K562 (cell line): ENCODE data around the gene PDE6D. TPM values are rescaled to one million over a fixed set of nuclear protein-coding genes. Genes with fewer than 3 reads are reported as not detected.

Experiments used
- BDP1 ChIP-seq: IDR thresholded peaks from 3 replicates; pipeline ENCODE4 v1.6.1; 2011; ENCODE audit not compliant: insufficient read length, insufficient read depth
- HLTF ChIP-seq: fragments of 450-650 bp; IDR thresholded peaks from 2 replicates; pipeline ENCODE4 v1.6.1; 2016
- HNRNPH1 ChIP-seq: fragments of 200-400 bp; formaldehyde crosslinking; optimal IDR thresholded peaks from 2 replicates; pipeline ENCODE3; 2017; ENCODE audit warnings: low read depth, mild to moderate bottlenecking, low read length, moderate library complexity
- HNRNPLL ChIP-seq: fragments of 200-400 bp; formaldehyde crosslinking; IDR thresholded peaks from 2 replicates; pipeline ENCODE4 v1.6.1; 2017; ENCODE audit warnings: low read length, low read depth, mild to moderate bottlenecking; ENCODE audit not compliant: poor library complexity, severe bottlenecking
- KDM1A ChIP-seq, 2 experiments: fragments of 450-650 bp; IDR thresholded peaks; 2 replicates each; pipeline ENCODE4 v1.6.1; 2016; ENCODE audit warnings: mild to moderate bottlenecking in 2 of 2
- PCBP2 ChIP-seq: fragments of 200-400 bp; formaldehyde crosslinking; IDR thresholded peaks from 2 replicates; pipeline ENCODE4 v1.6.1; 2018; ENCODE audit warnings: low read length, low read depth, mild to moderate bottlenecking, moderate library complexity; ENCODE audit not compliant: poor library complexity, severe bottlenecking
- RBM14 ChIP-seq: fragments of 200-400 bp; formaldehyde crosslinking; IDR thresholded peaks from 2 replicates; pipeline ENCODE4 v1.6.1; 2018; ENCODE audit warnings: low read depth, mild to moderate bottlenecking, low read length, moderate library complexity, borderline replicate concordance; ENCODE audit not compliant: insufficient read depth
- SMARCA4 ChIP-seq: fragments of 450-650 bp; IDR thresholded peaks from 2 replicates; pipeline ENCODE4 v1.6.1; 2016
- ZNF695 ChIP-seq: fragments of 450-650 bp; formaldehyde crosslinking; IDR thresholded peaks from 2 replicates; pipeline ENCODE4 v1.4.0; 2020; ENCODE audit warnings: mild to moderate bottlenecking, moderate library complexity
- ZZZ3 ChIP-seq: fragments of 450-650 bp; IDR thresholded peaks from 2 replicates; pipeline ENCODE4 v1.6.1; 2016; ENCODE audit warnings: antibody characterized with exemption, mild to moderate bottlenecking, moderate library complexity
- polyA plus RNA-seq, 8 experiments: library from polyadenylated mRNA; depleted of rRNA in 4 of 8; stranded (reverse) in 5 of 8; unstranded in 3 of 8; fragments of >200 nt; fragmentation: Nextera tagmentation in 2 of 8; fragmentation: Illumina TruSeq in 1 of 8; extraction: Ambion mirVana in 2 of 8; extraction: Trizol in 1 of 8; gene quantifications; 2 replicates each; pipeline versions ENCODE4 v1.2.1 to v1.2.3, GENCODE V29; 2011 to 2014; ENCODE audit warnings: inconsistent platforms in 1 of 8, missing spikeins in 1 of 8
- total RNA-seq, 7 experiments: library from RNA; depleted of rRNA in 6 of 7; stranded (reverse); fragments of >200 nt in 6 of 7; fragmentation: Illumina TruSeq in 2 of 7; extraction: Trizol in 2 of 7; gene quantifications; 2 replicates each; pipeline versions ENCODE4 v1.2.1 to v1.2.3, GENCODE V29; 2011 to 2021; ENCODE audit warnings: low replicate concordance in 1 of 7
- TF ChIP-seq, protein P1 (sequence below): fragments of 250-450 bp; sonication (Bioruptor Pico); IDR thresholded peaks from 2 replicates; pipeline ENCODE4 v1.8.0; 2022; ENCODE audit warnings: moderate library complexity, mild to moderate bottlenecking, inconsistent platforms
- TF ChIP-seq, protein P2 (sequence below): fragments of 250-450 bp; sonication (Bioruptor Pico); IDR thresholded peaks from 2 replicates; pipeline ENCODE4 v1.4.0; 2020
- TF ChIP-seq, protein P3 (sequence below), 2 experiments: fragments of 250-450 bp in 1 of 2; fragments of 450-650 bp in 1 of 2; sonication (Bioruptor Pico) in 1 of 2; IDR thresholded peaks; 2 replicates each; pipeline versions ENCODE4 v1.6.1 to v1.8.0; 2016 to 2021; ENCODE audit warnings: mild to moderate bottlenecking in 2 of 2, moderate library complexity in 2 of 2, missing compliant biosample characterization in 1 of 2, missing genetic modification characterization in 1 of 2
- TF ChIP-seq, protein P4 (sequence below): IDR thresholded peaks from 2 replicates; pipeline ENCODE4 v1.6.1; 2016; ENCODE audit warnings: missing genetic modification characterization, missing compliant biosample characterization
- TF ChIP-seq, protein P5 (sequence below): fragments of 450-650 bp; IDR thresholded peaks from 2 replicates; pipeline ENCODE4 v1.6.1; 2016; ENCODE audit warnings: borderline replicate concordance

PDE6D gene
- total and polyA plus RNA-seq, 9 of the 15 experiments (the other 6 are each of a cell fraction or from before 2014, with no cell fraction given): 0.65 to 11.6 (median 7.0) TPM

DNA sequence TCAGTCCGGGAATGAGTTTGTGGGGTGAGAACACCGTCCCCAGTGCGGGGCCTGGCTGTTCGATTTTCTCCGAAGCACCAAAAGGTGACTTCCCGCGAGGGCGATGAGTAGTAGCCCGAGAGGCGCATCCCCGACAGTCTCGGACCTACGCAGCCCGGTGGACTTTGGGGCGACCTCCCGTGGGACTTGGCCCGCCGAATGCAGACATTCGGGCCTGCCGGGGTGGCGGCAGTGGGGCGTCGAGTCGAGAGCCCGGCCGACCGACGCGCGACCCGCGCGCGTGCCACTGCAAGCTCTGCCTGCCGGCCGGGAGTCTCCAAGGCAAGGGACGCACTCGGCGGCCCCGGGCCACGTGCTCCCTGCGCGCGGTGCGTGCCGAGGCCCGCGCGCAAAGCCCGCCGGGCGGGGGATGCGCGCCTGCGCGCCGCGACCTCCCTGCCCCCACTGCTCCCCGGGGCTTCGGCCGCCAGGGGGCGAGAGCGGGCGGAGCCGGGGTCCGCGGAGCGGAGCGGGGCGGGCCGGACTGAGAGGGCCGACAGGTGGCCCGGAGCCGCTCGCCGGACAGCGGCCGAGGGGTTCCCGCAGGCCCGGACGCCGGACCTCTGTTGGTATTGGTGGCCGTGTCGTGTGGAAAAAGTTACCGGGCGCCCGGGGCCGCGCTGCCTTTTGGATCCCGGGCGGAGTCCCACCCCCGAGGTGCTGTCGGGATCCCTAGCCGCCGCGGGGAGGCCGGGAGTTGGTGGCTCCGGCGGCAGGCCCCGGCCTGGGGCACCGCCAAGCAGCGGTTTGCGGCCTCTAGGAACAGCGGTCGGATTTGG, 70.9 kb downstream of the PDE6D start (continued):
- TF ChIP-seq PCBP2 (peak; percentile 15), KDM1A (IDR thresholded peaks at IDR 0.05) (no peak), HNRNPLL (peak; percentile 62), ZZZ3 (no peak), BDP1 (no peak), SMARCA4 (no peak), ZNF695 (CRISPR knock-in tag) (no peak), HNRNPH1 (peak; percentile 26), RBM14 (peak; percentile 35; the same call in 1 of the 2 replicates), HLTF (no peak)
- TF ChIP-seq, protein P1, sequence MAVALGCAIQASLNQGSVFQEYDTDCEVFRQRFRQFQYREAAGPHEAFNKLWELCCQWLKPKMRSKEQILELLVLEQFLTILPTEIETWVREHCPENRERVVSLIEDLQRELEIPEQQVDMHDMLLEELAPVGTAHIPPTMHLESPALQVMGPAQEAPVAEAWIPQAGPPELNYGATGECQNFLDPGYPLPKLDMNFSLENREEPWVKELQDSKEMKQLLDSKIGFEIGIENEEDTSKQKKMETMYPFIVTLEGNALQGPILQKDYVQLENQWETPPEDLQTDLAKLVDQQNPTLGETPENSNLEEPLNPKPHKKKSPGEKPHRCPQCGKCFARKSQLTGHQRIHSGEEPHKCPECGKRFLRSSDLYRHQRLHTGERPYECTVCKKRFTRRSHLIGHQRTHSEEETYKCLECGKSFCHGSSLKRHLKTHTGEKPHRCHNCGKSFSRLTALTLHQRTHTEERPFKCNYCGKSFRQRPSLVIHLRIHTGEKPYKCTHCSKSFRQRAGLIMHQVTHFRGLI: no peak
- TF ChIP-seq, protein P2, sequence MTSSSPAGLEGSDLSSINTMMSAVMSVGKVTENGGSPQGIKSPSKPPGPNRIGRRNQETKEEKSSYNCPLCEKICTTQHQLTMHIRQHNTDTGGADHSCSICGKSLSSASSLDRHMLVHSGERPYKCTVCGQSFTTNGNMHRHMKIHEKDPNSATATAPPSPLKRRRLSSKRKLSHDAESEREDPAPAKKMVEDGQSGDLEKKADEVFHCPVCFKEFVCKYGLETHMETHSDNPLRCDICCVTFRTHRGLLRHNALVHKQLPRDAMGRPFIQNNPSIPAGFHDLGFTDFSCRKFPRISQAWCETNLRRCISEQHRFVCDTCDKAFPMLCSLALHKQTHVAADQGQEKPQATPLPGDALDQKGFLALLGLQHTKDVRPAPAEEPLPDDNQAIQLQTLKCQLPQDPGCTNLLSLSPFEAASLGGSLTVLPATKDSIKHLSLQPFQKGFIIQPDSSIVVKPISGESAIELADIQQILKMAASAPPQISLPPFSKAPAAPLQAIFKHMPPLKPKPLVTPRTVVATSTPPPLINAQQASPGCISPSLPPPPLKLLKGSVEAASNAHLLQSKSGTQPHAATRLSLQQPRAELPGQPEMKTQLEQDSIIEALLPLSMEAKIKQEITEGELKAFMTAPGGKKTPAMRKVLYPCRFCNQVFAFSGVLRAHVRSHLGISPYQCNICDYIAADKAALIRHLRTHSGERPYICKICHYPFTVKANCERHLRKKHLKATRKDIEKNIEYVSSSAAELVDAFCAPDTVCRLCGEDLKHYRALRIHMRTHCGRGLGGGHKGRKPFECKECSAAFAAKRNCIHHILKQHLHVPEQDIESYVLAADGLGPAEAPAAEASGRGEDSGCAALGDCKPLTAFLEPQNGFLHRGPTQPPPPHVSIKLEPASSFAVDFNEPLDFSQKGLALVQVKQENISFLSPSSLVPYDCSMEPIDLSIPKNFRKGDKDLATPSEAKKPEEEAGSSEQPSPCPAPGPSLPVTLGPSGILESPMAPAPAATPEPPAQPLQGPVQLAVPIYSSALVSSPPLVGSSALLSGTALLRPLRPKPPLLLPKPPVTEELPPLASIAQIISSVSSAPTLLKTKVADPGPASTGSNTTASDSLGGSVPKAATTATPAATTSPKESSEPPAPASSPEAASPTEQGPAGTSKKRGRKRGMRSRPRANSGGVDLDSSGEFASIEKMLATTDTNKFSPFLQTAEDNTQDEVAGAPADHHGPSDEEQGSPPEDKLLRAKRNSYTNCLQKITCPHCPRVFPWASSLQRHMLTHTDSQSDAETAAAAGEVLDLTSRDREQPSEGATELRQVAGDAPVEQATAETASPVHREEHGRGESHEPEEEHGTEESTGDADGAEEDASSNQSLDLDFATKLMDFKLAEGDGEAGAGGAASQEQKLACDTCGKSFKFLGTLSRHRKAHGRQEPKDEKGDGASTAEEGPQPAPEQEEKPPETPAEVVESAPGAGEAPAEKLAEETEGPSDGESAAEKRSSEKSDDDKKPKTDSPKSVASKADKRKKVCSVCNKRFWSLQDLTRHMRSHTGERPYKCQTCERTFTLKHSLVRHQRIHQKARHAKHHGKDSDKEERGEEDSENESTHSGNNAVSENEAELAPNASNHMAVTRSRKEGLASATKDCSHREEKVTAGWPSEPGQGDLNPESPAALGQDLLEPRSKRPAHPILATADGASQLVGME (CRISPR knock-in tag): 0 out of 2 replicates have a peak, but pooled peaks have one; percentile 12
- TF ChIP-seq, protein P3, sequence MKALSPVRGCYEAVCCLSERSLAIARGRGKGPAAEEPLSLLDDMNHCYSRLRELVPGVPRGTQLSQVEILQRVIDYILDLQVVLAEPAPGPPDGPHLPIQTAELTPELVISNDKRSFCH (CRISPR knock-in tag; IDR thresholded peaks at IDR 0.05): no peak
- TF ChIP-seq, protein P3 (tag; IDR thresholded peaks at IDR 0.05): peak; percentile 18; the same call in 1 of the 2 replicates
- TF ChIP-seq, protein P4, sequence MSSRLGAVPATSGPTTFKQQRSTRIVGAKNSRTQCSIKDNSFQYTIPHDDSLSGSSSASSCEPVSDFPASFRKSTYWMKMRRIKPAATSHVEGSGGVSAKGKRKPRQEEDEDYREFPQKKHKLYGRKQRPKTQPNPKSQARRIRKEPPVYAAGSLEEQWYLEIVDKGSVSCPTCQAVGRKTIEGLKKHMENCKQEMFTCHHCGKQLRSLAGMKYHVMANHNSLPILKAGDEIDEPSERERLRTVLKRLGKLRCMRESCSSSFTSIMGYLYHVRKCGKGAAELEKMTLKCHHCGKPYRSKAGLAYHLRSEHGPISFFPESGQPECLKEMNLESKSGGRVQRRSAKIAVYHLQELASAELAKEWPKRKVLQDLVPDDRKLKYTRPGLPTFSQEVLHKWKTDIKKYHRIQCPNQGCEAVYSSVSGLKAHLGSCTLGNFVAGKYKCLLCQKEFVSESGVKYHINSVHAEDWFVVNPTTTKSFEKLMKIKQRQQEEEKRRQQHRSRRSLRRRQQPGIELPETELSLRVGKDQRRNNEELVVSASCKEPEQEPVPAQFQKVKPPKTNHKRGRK (tag): no peak
- TF ChIP-seq, protein P5, sequence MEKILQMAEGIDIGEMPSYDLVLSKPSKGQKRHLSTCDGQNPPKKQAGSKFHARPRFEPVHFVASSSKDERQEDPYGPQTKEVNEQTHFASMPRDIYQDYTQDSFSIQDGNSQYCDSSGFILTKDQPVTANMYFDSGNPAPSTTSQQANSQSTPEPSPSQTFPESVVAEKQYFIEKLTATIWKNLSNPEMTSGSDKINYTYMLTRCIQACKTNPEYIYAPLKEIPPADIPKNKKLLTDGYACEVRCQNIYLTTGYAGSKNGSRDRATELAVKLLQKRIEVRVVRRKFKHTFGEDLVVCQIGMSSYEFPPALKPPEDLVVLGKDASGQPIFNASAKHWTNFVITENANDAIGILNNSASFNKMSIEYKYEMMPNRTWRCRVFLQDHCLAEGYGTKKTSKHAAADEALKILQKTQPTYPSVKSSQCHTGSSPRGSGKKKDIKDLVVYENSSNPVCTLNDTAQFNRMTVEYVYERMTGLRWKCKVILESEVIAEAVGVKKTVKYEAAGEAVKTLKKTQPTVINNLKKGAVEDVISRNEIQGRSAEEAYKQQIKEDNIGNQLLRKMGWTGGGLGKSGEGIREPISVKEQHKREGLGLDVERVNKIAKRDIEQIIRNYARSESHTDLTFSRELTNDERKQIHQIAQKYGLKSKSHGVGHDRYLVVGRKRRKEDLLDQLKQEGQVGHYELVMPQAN: no peak
